Adrenal gland (tissue), 12 donors: ENCODE measurements around the gene NPAS3. TPM values are rescaled to one million over a fixed set of nuclear protein-coding genes. Genes with fewer than 3 reads are reported as not detected.

Experiments
- DNase-seq, 7 donors: peaks; one replicate each; pipeline ENCODE4 v3.0.0-alpha.2; 2019 to 2020
- H3K27ac ChIP-seq, 5 donors: fragments of 200-600 bp; sonication (generic) in 4 of 5; 1 replicate in 3 of 5; 2 replicates in 2 of 5; pipeline versions ENCODE4 v1.5.1 to v1.8.0; 2016 to 2020; ENCODE audit warnings: mild to moderate bottlenecking in 1 of 5
- H3K27me3 ChIP-seq: fragments of 200-600 bp; 2 replicates; pipeline ENCODE4 v1.8.0; 2021
- H3K36me3 ChIP-seq, 2 donors: fragments of 200-600 bp; replicated peaks in 1 of 2; 1 replicate in 1 of 2; 2 replicates in 1 of 2; pipeline versions ENCODE4 v1.5.1 to v1.8.0; 2018 to 2022
- H3K4me1 ChIP-seq, 2 donors: fragments of 200-600 bp; replicated peaks in 1 of 2; 1 replicate in 1 of 2; 2 replicates in 1 of 2; pipeline versions ENCODE4 v1.5.1 to v1.8.0; 2018 to 2021
- H3K4me3 ChIP-seq, 4 donors: fragments of 200-600 bp; sonication (generic) in 3 of 4; one replicate each; pipeline ENCODE4 v1.5.1; 2016 to 2018
- H3K9me3 ChIP-seq, 3 donors: fragments of 200-600 bp; sonication (generic) in 1 of 3; replicated peaks in 1 of 3; 1 replicate in 2 of 3; 2 replicates in 1 of 3; pipeline versions ENCODE4 v1.5.1 to v1.8.0; 2016 to 2021
- CTCF ChIP-seq, 6 experiments: fragments of 450-650 bp in 4 of 6; fragments of 200-600 bp in 2 of 6; sonication (generic) in 1 of 6; IDR thresholded peaks; 1 replicate in 5 of 6; 2 replicates in 1 of 6; pipeline versions ENCODE4 v1.5.1 to v1.8.0; 2016 to 2021; ENCODE audit warnings: antibody characterized with exemption in 6 of 6, mild to moderate bottlenecking in 2 of 6, moderate library complexity in 1 of 6
- POLR2A ChIP-seq, 2 donors: fragments of 450-650 bp; IDR thresholded peaks; one replicate each; pipeline ENCODE4 v1.6.1; 2017; ENCODE audit warnings: antibody characterized with exemption in 2 of 2, mild to moderate bottlenecking in 2 of 2, moderate library complexity in 1 of 2
- WGBS, 4 donors: extraction: QIAGEN DNeasy Blood & Tissue Kit in 2 of 4; methylation state at CpG; one replicate each; pipeline versions ENCODE4 v1.1.5 to v1.1.7; 2013 to 2017; 5-methylcytosine and 5-hydroxymethylcytosine counted together
- intact Hi-C, 2 donors: fragments of 100-400 bp; cut with DNase I; formaldehyde crosslinking; loops; one replicate each; pipeline versions ENCODE4 v1.14.1 to v1.15.0; 2022 to 2023
- polyA plus RNA-seq, 3 donors: library from polyadenylated mRNA; stranded (reverse); fragments of 200-250 nt in 2 of 3; fragments of 350-450 nt in 1 of 3; fragmentation: Illumina TruSeq in 1 of 3; extraction: RNeasy Lipid Tissue Mini Kit (QIAGEN cat#74804) in 1 of 3; gene quantifications; one replicate each; pipeline ENCODE4 v1.2.3, GENCODE V29; 2013 to 2014
- total RNA-seq, 9 donors: library from RNA; depleted of rRNA in 4 of 9; stranded (reverse); fragments of >200 nt in 4 of 9; fragments of 120-200 nt in 1 of 9; fragmentation: NEBNext Ultra II Directional in 1 of 9; extraction: Animal tissue kit (Norgen Biotek cat#: 25700) in 1 of 9; gene quantifications; one replicate each; pipeline versions ENCODE4 v1.1.0 to v1.2.4, GENCODE V29; 2013 to 2023
- donor health status: healthy with polysubstance abuse.
- donor health status: Bipolar disorder and iron deficiency.
- donor health status: DM: yes; HTN: yes; CAD: no.
- donor health status: DM: no; HTN: no; CAD: no.
- donor health status: DM: no; HTN: no; CAD: no.
- donor health status: DM: yes; HTN: yes; CAD: no.

NPAS3 gene
- total and polyA plus RNA-seq, 12 donors = 0.36 to 7.5 (median 1.5) TPM

- no peaks in the 10 kb centered on the region for H3K9me3 ChIP-seq
- H3K36me3 ChIP-seq = no peaks in the 10 kb centered on the region
- TF ChIP-seq POLR2A (IDR thresholded peaks at IDR 0.05) (no peak), CTCF (IDR thresholded peaks at IDR 0.05) (no peak)
- H3K4me3 ChIP-seq = no peak overlapping the region
- no peaks in the 10 kb centered on the region for H3K27me3 ChIP-seq
- H3K27ac ChIP-seq = no peak overlapping the region
- DNase-seq = no peak
- no peaks in the 10 kb centered on the region for H3K4me1 ChIP-seq
- WGBS, 4 donors = 78 to 87% (median 82%) methylated on average over 3 to 4 of the region's 4 CpGs
- intact Hi-C loops = no loop called here
Measured at GRCh38 chr14:33490555-33490954, 551.9 kb downstream of the NPAS3 start.

GRCh38 chr14:33491112-33491511 is 552.4 kb downstream of the NPAS3 start:
- Histone ChIP-seq H3K9me3 (no peaks in the 10 kb centered on the region), H3K36me3 (no peaks in the 10 kb centered on the region), H3K27me3 (no peaks in the 10 kb centered on the region), H3K4me3 (no peak overlapping the region), H3K27ac (no peak overlapping the region), H3K4me1 (no peaks in the 10 kb centered on the region)
- DNase-seq = no peak
- no peak for TF ChIP-seq CTCF (IDR thresholded peaks at IDR 0.05)
- no peak for TF ChIP-seq POLR2A (IDR thresholded peaks at IDR 0.05)
- 92 to 94% (median 93%) methylated on average over 4 of the region's 4 CpGs for WGBS, 4 donors
- intact Hi-C loops = no loop called here

- intact Hi-C loops = no loop called here
- no peak for DNase-seq
- H3K27me3 ChIP-seq = no peaks in the 10 kb centered on the region
- H3K36me3 ChIP-seq = no peaks in the 10 kb centered on the region
- H3K9me3 ChIP-seq = no peaks in the 10 kb centered on the region
- H3K27ac ChIP-seq = no peak overlapping the region
- TF ChIP-seq POLR2A (IDR thresholded peaks at IDR 0.05) (no peak), CTCF (IDR thresholded peaks at IDR 0.05) (no peak)
- 80 to 86% (median 82%) methylated on average over 4 of the region's 4 CpGs for WGBS, 4 donors
- H3K4me3 ChIP-seq = no peak overlapping the region
- no peaks in the 10 kb centered on the region for H3K4me1 ChIP-seq
Measured at GRCh38 chr14:33492491-33492890, 553.8 kb downstream of the NPAS3 start.

GRCh38 chr14:33493266-33493665 is 554.6 kb downstream of the NPAS3 start:
- intact Hi-C loops = no loop called here
- no peaks in the 10 kb centered on the region for H3K27me3 ChIP-seq
- H3K9me3 ChIP-seq = no peaks in the 10 kb centered on the region
- DNase-seq = no peak
- H3K27ac ChIP-seq = no peak overlapping the region
- H3K36me3 ChIP-seq = no peaks in the 10 kb centered on the region
- no peak overlapping the region for H3K4me3 ChIP-seq
- TF ChIP-seq CTCF (IDR thresholded peaks at IDR 0.05) = no peak
- no peak for TF ChIP-seq POLR2A (IDR thresholded peaks at IDR 0.05)
- 73 to 81% (median 77%) methylated on average over 6 of the region's 6 CpGs for WGBS, 4 donors
- no peaks in the 10 kb centered on the region for H3K4me1 ChIP-seq
